HS-27A (cell line): ENCODE data around the gene NOX5.

Experiments
- DNase-seq: peaks from one replicate; pipeline ENCODE4 v3.0.0-alpha.2; 2012; ENCODE audit warnings: low read depth, missing footprints

Gene NOX5

DNA sequence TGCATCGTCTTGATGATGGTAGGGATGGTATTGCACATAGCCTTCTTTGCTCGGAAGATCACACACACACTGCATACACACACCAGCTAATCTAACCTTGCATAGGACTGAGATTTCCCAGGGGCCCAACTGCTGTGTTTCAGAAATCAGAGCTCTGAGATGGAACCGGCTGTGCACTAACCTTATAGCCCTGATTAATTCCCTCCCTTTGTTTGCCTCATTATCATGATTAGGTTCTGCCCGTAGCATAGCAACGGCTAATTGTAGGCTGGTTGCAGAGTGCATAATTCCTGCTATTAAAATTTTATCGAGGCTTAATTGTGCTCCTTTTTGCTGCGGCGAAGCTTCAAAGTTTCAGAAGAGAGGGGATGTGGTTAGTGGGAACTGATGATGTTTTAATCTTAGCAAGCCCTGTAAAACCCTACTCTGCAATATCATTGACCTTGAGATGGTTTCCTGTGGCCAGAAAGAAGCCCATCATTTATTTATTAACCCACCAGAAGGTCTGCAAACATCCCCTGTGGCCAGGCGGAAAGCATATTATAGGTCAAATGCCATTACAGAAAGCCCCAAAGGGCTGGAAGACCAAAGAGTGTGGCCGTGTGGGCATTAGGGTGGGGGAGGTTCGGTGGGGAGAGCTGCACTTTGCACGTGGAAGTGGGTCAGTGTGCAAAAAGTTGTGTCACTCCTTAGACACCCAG, 89.7 kb downstream of the NOX5 start:
- no peak for DNase-seq

DNA sequence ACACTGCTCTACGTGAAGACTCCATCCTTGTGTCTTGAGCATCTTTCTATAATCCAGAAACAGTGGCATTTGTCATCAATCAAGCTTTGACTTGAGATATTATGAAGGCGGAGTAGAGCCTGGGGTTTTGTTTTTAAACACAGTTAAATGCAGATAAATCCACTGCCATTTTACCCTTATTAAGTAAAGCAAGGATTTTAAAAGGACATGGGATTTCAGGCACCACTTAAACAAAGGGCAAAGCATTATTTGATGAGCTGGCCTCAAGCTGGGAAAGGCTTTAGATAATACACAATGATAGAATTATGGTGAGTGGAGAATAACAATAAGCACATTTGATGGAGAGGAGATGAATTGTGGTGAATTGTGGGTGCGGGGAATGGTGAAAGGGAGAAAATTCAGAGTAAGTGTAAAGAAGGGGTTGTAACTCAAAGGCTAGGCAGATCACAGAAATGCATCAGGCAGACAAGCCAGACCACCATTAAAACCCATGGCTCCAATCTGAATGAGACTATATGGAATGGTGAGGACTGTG, 91.0 kb downstream of the NOX5 start:
- no peak for DNase-seq

DNA sequence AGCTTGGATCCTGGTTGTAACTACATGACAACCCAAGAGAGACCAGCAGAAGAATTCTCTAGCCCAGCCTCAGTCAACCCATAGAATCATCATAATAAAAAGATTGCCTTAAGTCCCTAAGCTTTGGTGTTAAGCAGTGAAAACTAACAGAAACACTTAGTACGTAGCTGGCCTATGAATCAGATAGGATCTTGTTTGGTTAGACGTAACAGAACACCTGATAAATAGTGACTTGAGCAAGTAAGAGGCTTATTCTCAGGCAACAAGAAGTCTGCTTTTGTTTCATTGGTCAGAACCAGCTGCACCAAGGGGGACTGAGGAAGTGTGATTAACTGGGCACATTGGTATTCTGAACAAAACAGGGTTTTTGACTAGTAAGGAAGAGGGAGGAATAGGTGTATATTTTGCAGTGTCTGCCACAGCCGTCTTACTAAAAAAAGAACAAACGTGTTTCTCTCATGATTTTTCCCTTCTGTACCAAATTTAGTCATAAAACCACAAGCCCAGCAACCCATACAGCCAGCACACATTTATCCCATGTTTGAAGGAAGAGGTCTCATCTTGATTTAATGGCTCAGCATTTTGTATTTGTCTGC, 92.6 kb downstream of the NOX5 start:
- no peak for DNase-seq
